GM21786 (cell line): ENCODE results near the gene TGFB1.
"Not testable (repeated sequence)": the region's sequence is repeated elsewhere in the genome, so short reads cannot be mapped to it uniquely, and the experiment has no call there.

ENCODE experiments used
- ATAC-seq: cut with Tn5 transposase; IDR thresholded peaks from one replicate; pipeline ENCODE4 v1.9.1; 2021; ENCODE audit not compliant: unreplicated experiment

TGFB1 gene

GRCh38 chr19:41371119-41371518 is 17.4 kb upstream of the TGFB1 start:
- not testable (repeated sequence) for ATAC-seq

- ATAC-seq: no peak
Measured at GRCh38 chr19:41369769-41370168, 16.0 kb upstream of the TGFB1 start.

DNA sequence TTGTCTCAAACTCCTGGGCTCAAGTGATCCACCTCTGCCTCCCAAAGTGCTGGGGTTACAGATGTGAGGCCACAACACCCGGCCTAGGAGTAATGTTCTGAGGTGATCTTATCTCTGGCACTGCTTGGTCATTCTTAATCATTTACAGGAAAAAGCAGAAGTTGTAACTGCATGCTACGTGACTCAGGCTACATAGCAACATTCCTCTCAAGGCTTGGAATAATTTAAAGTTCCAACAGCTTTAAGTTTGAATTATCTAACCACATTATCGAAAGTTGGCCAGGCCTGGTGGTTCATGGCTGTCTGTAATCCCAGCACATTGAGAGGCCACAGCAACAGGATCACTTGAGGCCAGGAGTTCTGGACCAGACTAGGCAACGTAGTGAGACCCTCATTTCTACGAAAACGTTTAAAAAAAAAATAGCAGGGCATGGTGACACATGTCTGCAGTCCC is 14.2 kb upstream of the TGFB1 start:
- ATAC-seq: peak; percentile 42

GRCh38 chr19:41366089-41366488 is 12.4 kb upstream of the TGFB1 start:
- ATAC-seq: no peak

- no peak for ATAC-seq
Measured at GRCh38 chr19:41364524-41365391, 11.0 kb upstream of the TGFB1 start.

- ATAC-seq: peak; percentile 78
Measured at GRCh38 chr19:41363753-41364523, 10.2 kb upstream of the TGFB1 start, which contains the start of gene B9D2. B9D2 (minus strand) TSS chr19:41364149; CDS start chr19:41363519, 630 bp downstream.

DNA sequence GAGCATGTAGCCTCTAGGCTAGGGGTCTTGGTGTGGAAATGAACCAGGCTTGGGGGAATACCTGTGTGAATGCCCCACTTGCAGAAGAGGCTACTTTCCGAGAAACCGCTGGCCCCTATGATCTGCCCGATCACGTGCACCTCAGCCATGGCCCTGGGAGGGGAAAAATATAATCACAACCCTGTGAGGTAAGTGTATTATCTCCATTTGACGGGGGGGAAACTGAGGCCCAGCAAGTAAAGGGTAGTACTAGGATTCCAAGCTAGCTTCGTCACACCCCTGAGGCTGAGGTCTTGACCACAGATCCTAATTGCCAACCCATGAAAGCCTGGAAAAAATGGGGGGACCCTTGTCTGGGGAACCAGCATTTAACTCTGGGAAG is 9.6 kb upstream of the TGFB1 start:
- no peak for ATAC-seq

GRCh38 chr19:41362143-41362847 is 8.6 kb upstream of the TGFB1 start:
- ATAC-seq: no peak

DNA sequence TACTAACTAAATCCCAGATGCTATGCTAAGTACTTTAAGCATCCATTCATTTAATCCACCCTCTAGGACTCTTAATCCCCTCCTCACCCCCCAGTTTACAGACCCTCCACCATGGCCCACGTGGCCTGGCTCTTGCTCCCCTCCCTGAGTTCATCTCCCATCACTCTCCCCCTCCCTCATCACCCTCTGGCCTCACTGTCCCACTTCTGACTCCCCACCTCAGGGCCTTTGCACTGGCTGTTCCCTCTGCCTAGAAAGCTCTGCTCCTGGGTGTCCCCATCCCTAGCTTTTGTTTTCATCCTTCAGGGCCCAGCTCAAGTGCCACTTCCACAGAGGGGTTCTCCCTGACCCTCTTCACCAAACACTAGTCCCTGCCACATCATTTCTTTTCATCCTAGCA is 6.0 kb upstream of the TGFB1 start:
- no peak for ATAC-seq

GRCh38 chr19:41357746-41358145 is 4.0 kb upstream of the TGFB1 start:
- ATAC-seq: no peak

- ATAC-seq: no peak
Measured at GRCh38 chr19:41356984-41357739, 3.4 kb upstream of the TGFB1 start.

GRCh38 chr19:41355802-41356201 is 2.1 kb upstream of the TGFB1 start:
- ATAC-seq: no peak

- ATAC-seq: no peak
Measured at GRCh38 chr19:41355035-41355434, 1.3 kb upstream of the TGFB1 start.

DNA sequence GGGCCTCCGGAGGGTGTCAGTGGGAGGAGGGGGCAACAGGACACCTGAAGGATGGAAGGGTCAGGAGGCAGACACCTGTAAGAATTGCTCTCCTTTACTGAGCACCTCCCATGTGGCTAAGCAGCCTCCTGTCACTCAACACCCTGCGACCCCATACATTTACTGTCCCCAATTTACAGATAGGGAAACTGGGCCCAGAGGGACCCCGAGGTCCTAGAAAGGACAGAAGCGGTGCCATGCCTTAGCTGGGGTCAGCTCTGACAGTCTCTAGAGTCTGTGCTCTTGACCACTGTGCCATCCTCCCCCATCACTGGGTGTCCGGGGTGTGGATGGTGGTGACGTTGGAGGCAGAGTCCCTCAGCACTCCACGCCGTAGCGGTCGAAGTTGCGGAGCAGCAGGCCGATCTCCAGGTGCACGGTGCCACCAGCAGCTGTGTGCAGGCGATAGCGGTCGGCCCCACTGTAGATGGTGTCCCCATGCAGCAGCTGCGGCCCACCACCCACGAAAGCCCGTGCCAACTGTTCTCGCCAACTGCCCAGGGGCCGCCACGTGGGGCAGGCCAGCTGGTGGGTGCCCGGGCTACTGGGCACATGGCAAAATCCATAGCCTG is 726 bp upstream of the TGFB1 start:
- ATAC-seq: no peak

- ATAC-seq: no peak
Measured at GRCh38 chr19:41352609-41353465, 885 bp downstream of the TGFB1 start.

- no peak for ATAC-seq
Measured at GRCh38 chr19:41352279-41352608, 1.5 kb downstream of the TGFB1 start.

GRCh38 chr19:41351339-41352245 is 2.1 kb downstream of the TGFB1 start:
- ATAC-seq: no peak

- ATAC-seq: no peak
Measured at GRCh38 chr19:41350735-41351338, 2.9 kb downstream of the TGFB1 start.
